Stimulated activated CD4-positive, alpha-beta T cell treated with anti-CD3 and anti-CD28 coated beads, TNF-alpha, amount 100 ng/mL, for 1 hour (primary cell): ENCODE measurements around the gene SNRPE.

Experiments
- DNase-seq, 3 donors: peaks; one replicate each; pipeline ENCODE4 v3.0.0-alpha.2; 2020; ENCODE audit warnings: low read depth in 3 of 3, low spot score in 1 of 3

Gene SNRPE

DNA sequence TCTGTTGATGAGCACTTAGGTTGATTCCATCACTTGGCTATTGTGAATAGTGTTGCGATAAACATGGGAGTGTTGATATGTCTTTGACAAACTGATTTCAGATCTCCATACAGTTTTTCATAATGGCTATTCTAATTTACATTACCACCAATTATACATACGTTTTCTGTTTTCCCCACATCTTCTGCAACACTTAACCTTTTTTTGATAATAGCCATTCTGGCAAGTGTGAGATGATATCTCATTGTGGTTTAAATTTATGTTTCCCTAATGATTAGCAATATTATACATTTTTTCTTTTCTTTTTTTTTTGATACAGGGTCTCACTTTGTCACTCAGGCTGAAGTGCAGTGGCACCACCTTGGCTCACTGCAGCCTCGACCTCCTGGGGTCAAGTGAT lies 17.0 kb downstream of the SNRPE start:
- no peak for DNase-seq

GRCh38 chr1:203880606-203881005 lies 19.2 kb downstream of the SNRPE start:
- no peak for DNase-seq

GRCh38 chr1:203888807-203889251 lies 27.4 kb downstream of the SNRPE start:
- DNase-seq = no peak

DNA sequence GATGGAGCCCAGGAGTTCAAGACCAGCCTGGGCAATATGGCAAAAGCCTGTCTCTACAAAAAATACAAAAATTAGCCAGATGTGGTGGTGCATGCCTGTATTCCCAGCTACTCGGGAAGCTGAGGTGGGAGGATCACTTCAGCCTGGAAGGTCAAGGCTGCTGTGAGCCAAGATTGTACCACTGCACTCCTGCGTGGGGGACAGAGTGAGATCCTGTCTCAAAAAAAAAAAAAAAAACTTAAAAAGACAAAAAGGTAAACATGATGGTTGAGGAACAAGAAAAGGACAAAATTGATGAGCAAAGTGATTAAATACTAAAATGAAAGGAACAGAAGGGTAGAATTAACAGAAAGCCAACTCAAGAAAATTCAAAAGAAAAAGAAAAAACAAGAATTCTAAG lies 30.6 kb downstream of the SNRPE start:
- no peak for DNase-seq

GRCh38 chr1:203898458-203899352 lies 37.3 kb downstream of the SNRPE start:
- no peak for DNase-seq

GRCh38 chr1:203899353-203899716 lies 37.9 kb downstream of the SNRPE start:
- DNase-seq = no peak

DNA sequence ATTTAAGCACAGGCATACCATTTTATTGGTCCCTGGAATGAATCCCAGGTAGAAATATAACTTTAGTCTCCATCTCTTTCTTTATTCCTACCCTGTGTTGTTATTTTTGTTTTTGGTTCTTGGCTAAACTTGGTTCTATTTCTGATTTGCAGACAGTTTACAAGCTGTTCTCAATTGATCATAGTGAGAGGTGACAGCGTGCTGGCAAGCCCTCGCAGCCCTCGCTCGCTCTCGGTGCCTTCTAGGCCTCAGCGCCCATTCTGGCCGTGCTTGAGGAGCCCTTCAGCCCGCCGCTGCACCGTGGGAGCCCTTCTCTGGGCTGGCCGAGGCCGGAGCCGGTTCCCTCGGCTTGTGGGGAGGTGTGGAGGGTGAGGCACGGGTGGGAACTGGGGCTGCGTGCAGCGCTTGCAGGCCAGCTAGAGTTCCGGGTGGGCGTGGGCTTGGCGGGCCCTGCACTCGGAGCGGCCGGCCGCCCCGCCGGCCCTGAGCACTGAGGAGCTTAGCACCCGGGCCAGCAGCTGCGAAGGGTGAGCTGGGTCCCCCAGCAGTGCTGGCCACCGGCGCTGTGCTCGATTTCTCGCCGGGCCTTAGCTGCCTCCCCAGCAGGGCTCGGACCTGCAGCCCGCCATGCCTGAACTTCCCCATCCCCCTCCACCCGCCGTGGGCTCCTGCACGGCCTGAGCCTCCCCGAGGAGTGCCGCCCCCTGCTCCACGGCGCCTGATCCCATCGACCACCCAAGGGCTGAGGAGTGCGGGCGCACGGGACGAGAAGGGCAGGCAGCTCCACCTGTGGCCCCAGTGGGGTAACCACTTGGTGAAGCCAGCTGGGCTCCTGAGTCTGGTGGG lies 38.7 kb downstream of the SNRPE start:
- no peak for DNase-seq

DNA sequence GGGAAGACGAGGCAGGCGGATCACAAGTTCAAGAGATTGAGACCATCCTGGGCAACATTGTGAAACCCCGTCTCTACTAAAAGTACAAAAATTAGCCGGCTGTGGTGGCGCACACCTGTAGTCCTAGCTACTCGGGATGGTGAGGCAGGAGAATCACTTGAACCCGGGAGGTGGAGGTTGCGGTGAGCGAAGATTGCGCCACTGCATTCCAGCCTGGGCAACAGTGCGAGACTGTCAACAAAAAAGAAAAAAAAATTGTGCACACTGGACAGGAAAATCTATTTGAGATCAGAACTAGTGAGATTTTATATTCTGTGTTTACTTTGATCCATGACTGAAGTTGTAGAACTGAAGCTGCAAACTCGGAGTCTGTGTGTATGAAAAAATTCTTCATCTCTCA lies 40.2 kb downstream of the SNRPE start:
- DNase-seq = no peak

DNA sequence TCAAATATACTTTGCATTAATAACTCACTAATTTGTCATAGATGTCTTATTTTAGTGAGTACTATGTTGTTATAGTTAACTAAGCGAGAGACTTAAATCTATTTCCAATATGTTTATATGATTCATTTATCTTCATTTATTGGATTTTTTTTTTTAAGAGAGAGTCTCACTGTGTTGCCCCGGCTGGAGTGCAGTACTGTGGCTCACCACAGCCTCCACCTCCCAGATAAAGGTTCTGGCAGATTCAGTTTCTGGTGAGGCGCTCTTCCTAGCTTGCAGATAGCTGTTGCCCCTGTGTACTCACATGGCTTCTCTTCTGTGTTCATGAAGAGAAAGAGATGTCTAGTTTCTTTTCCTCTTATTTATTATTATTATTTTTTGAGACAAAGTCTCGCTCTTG lies 43.9 kb downstream of the SNRPE start:
- DNase-seq = no peak

DNA sequence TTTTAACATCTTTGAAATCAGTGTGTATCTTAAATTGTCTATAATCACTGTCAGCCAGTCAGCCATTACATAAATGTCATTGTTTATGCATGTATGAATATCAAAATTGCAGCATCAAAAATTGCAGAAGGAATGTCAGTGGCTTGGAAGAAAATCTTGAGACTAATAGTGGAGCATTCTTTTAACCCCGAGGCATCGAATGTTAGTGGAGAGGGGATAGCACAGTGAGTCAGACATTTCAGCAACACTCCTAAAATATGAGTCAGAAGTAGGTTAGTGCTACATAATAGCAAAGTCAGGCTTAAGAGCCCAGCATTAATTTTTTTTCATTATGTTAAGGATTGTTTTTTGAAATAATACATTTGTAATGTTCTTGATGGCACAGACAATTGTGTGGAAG lies 45.5 kb downstream of the SNRPE start:
- DNase-seq = no peak

DNA sequence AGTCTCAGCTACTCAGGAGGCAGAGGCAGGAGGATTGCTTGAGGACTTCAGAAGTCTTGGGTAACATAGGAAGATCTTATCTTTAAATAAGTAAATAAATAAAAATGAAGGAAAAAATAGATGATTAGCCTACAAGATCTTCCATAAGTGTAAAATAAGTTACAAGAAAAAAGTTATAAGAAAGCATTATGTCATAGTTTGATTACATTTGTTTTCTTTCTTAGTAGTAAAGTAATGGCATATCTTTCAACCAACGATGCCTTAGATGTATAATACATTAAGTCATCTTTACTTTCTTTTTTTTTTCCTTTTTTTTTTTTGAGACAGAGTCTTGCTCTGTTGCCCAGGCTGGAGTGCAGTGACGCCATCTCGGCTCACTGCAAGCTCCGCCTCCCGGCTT lies 46.5 kb downstream of the SNRPE start:
- DNase-seq = no peak

GRCh38 chr1:203911806-203912205 lies 50.4 kb downstream of the SNRPE start:
- DNase-seq = no peak

DNA sequence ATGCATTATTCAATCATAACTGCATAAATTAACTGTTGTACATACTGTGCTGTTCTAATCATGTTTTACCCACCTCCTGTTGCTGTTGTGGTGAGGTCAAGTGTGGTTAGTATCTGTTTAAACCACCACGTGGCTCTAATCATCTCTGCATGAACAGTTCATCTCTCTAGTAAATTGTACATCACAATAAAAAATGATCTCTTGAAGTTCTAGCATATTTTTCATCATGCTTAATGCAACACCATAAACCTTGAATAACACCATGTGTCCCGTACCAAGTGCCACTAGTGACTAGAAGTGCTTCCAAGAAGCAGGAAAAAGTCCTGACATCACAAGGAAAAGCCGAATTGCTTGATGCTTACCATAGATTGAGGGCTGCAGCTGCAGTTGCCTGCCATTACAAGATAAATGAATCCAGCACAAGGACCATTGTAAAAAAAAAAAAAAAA lies 51.7 kb downstream of the SNRPE start:
- no peak for DNase-seq

DNA sequence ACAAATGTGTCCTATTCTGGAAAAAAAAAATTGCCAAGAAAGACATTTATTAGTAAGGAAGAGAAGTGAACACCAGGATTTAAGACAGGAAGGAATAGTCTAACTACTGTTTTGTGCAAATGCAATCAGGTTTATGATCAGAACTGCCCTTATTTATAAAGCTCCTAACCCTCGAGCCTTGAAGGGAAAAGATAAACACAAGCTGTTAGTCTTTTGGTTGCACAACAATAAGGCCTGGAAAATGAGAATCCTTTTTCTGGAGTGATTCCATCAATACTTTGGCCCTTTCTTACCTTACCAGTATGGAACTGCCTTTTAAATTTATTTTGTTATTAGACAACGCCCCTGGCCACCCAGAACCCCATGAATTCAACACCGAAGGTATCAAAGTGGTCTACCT lies 52.9 kb downstream of the SNRPE start:
- no peak for DNase-seq

DNA sequence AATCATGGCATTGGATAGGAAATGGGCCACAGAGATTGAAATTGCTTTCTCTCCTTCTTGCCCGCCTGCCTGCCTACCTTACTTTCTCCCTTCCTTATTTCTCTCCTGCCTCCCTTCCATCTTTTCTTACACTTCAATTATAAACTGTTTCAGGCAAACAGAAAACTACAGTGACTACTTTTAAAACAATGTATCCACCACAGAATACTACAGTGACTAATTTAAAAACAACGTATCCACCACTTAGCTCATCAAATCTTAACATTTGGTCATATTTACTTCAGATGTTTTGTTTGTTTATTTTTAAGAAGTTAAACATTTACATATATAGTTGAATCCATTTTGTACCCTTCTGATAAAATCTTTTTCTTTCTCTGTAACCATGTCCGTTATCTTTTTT lies 54.4 kb downstream of the SNRPE start:
- DNase-seq = no peak

- no peak for DNase-seq
Observed at GRCh38 chr1:203916756-203917155, 55.4 kb downstream of the SNRPE start.
